Muscle of leg (tissue), 11 donors: ENCODE results near the gene KIF5A. TPM values are rescaled to one million over a fixed set of nuclear protein-coding genes. Genes with fewer than 3 reads are reported as not detected.

ENCODE experiments used
- DNase-seq: peaks from one replicate; pipeline ENCODE4 v3.0.0; 2013
- H3K27ac ChIP-seq: one replicate; pipeline ENCODE4 v1.5.1; 2013; ENCODE audit warnings: mild to moderate bottlenecking, low read length, control low read depth
- H3K27me3 ChIP-seq: one replicate; pipeline ENCODE4 v1.6.1; 2013; ENCODE audit warnings: low read length; ENCODE audit not compliant: control insufficient read depth, insufficient read depth
- H3K36me3 ChIP-seq: one replicate; pipeline ENCODE4 v1.6.1; 2013; ENCODE audit warnings: low read length; ENCODE audit not compliant: control insufficient read depth, insufficient read depth
- H3K4me1 ChIP-seq: one replicate; pipeline ENCODE4 v1.6.1; 2013; ENCODE audit warnings: low read length; ENCODE audit not compliant: control insufficient read depth, insufficient read depth
- H3K4me3 ChIP-seq: one replicate; pipeline ENCODE4 v1.5.1; 2013; ENCODE audit warnings: low read length, control low read depth
- H3K9me3 ChIP-seq: replicated peaks from 2 replicates; pipeline ENCODE4 v1.6.1; 2013; ENCODE audit warnings: low read depth, low read length; ENCODE audit not compliant: control insufficient read depth
- WGBS: methylation state at CpG from one replicate; pipeline ENCODE4 v1.1.5; 2013; ENCODE audit warnings: missing lambda C conversion rate; ENCODE audit not compliant: insufficient coverage; 5-methylcytosine and 5-hydroxymethylcytosine counted together
- polyA plus RNA-seq, 8 donors: library from polyadenylated mRNA; unstranded; fragments of 120-200 nt; gene quantifications; one replicate each; pipeline versions ENCODE4 v1.2.1 to v1.2.3, GENCODE V29; 2013; ENCODE audit warnings: inconsistent platforms in 1 of 8, low replicate concordance in 1 of 8; ENCODE audit not compliant: insufficient read length in 8 of 8, insufficient read depth in 1 of 8
- total RNA-seq: library from RNA; stranded (reverse); fragments of 120-200 nt; gene quantifications from one replicate; pipeline ENCODE4 v1.2.4, GENCODE V29; 2013

KIF5A gene
- total and polyA plus RNA-seq, 9 donors, result 0.04 to 0.85 (median 0.11) TPM; not detected in 1

GRCh38 chr12:57618966-57619433 lies 69.2 kb downstream of the KIF5A start:
- 38% methylated on average over 9 of the region's 16 CpGs for WGBS
- DNase-seq, result peak; percentile 22
- Histone ChIP-seq H3K9me3 (no peaks in the 10 kb centered on the region), H3K27ac (no peak overlapping the region), H3K4me3 (no peak overlapping the region), H3K27me3 (peaks cover 78% of the 10 kb centered on the region), H3K4me1 (peaks cover 24% of the 10 kb centered on the region), H3K36me3 (peaks cover 40% of the 10 kb centered on the region)

GRCh38 chr12:57619434-57620244 lies 69.8 kb downstream of the KIF5A start:
- Histone ChIP-seq H3K27me3 (peaks cover 81% of the 10 kb centered on the region), H3K4me1 (peaks cover 23% of the 10 kb centered on the region), H3K27ac (no peak overlapping the region), H3K36me3 (peaks cover 35% of the 10 kb centered on the region), H3K9me3 (no peaks in the 10 kb centered on the region), H3K4me3 (no peak overlapping the region)
- DNase-seq, result no peak
- 36% methylated on average over 43 of the region's 46 CpGs for WGBS

GRCh38 chr12:57620245-57620935 lies 70.5 kb downstream of the KIF5A start:
- 49% methylated on average over 13 of the region's 13 CpGs for WGBS
- peak; percentile 7 for DNase-seq
- no peaks in the 10 kb centered on the region for H3K9me3 ChIP-seq
- H3K36me3 ChIP-seq, result peaks cover 35% of the 10 kb centered on the region
- H3K27me3 ChIP-seq, result peaks cover 86% of the 10 kb centered on the region
- H3K4me1 ChIP-seq, result peaks cover 23% of the 10 kb centered on the region
- no peak overlapping the region for H3K4me3 ChIP-seq
- H3K27ac ChIP-seq, result no peak overlapping the region

GRCh38 chr12:57620936-57621496 lies 71.2 kb downstream of the KIF5A start:
- peaks cover 23% of the 10 kb centered on the region for H3K4me1 ChIP-seq
- peaks cover 34% of the 10 kb centered on the region for H3K36me3 ChIP-seq
- H3K9me3 ChIP-seq, result no peaks in the 10 kb centered on the region
- H3K27ac ChIP-seq, result no peak overlapping the region
- WGBS, result 4% methylated on average over 38 of the region's 42 CpGs
- peak; percentile 39 for DNase-seq
- H3K4me3 ChIP-seq, result peak overlapping the region; percentile 46
- peaks cover 88% of the 10 kb centered on the region for H3K27me3 ChIP-seq

GRCh38 chr12:57621497-57622292 lies 71.9 kb downstream of the KIF5A start:
- H3K36me3 ChIP-seq, result peaks cover 31% of the 10 kb centered on the region
- peaks cover 29% of the 10 kb centered on the region for H3K4me1 ChIP-seq
- peak; percentile 70 for DNase-seq
- no peaks in the 10 kb centered on the region for H3K9me3 ChIP-seq
- WGBS, result 2% methylated on average over 49 of the region's 49 CpGs
- H3K27me3 ChIP-seq, result peaks cover 93% of the 10 kb centered on the region
- H3K27ac ChIP-seq, result no peak overlapping the region
- peak overlapping the region; percentile 46 for H3K4me3 ChIP-seq

GRCh38 chr12:57622293-57623245 lies 72.7 kb downstream of the KIF5A start:
- Histone ChIP-seq H3K9me3 (no peaks in the 10 kb centered on the region), H3K27ac (no peak overlapping the region), H3K4me1 (peaks cover 36% of the 10 kb centered on the region), H3K27me3 (peaks cover 96% of the 10 kb centered on the region), H3K4me3 (no peak overlapping the region), H3K36me3 (peaks cover 26% of the 10 kb centered on the region)
- peak; percentile 3 for DNase-seq
- WGBS, result 77% methylated on average over 6 of the region's 9 CpGs

GRCh38 chr12:57623385-57623784 lies 73.5 kb downstream of the KIF5A start:
- Histone ChIP-seq H3K36me3 (peaks cover 26% of the 10 kb centered on the region), H3K4me3 (no peak overlapping the region), H3K9me3 (no peaks in the 10 kb centered on the region), H3K4me1 (peaks cover 42% of the 10 kb centered on the region), H3K27me3 (peaks cover 96% of the 10 kb centered on the region), H3K27ac (no peak overlapping the region)
- DNase-seq, result no peak
- 88% methylated on average over 1 of the region's 2 CpGs for WGBS

- peaks cover 26% of the 10 kb centered on the region for H3K36me3 ChIP-seq
- peaks cover 96% of the 10 kb centered on the region for H3K27me3 ChIP-seq
- no peaks in the 10 kb centered on the region for H3K9me3 ChIP-seq
- 74% methylated on average over 3 of the region's 5 CpGs for WGBS
- no peak for DNase-seq
- no peak overlapping the region for H3K27ac ChIP-seq
- H3K4me1 ChIP-seq, result peaks cover 42% of the 10 kb centered on the region
- no peak overlapping the region for H3K4me3 ChIP-seq
These were observed 74.1 kb downstream of the KIF5A start for GRCh38 chr12:57623811-57624390.
